Nephron progenitor cell (in vitro differentiated cells): Measurements from ENCODE around the gene C12orf42.

Source experiments
- DNase-seq: peaks from one replicate; pipeline ENCODE4 v3.0.0; 2021
- H3K27ac Mint-ChIP-seq: 2 replicates; pipeline ENCODE4 v1.8.0; 2021; ENCODE audit warnings: mild to moderate bottlenecking, moderate library complexity, mixed read lengths
- H3K27me3 Mint-ChIP-seq: 2 replicates; pipeline ENCODE4 v1.8.0; 2021; ENCODE audit warnings: mild to moderate bottlenecking, low read depth, mixed read lengths; ENCODE audit not compliant: poor library complexity
- H3K36me3 Mint-ChIP-seq: 2 replicates; pipeline ENCODE4 v1.8.0; 2021; ENCODE audit warnings: low read depth, mixed read lengths
- H3K4me1 Mint-ChIP-seq: 2 replicates; pipeline ENCODE4 v1.8.0; 2021; ENCODE audit warnings: mixed read lengths
- H3K4me3 Mint-ChIP-seq: 2 replicates; pipeline ENCODE4 v1.8.0; 2021; ENCODE audit warnings: mild to moderate bottlenecking, moderate library complexity, mixed read lengths
- H3K9me3 Mint-ChIP-seq: 2 replicates; pipeline ENCODE4 v1.8.0; 2021; ENCODE audit warnings: mild to moderate bottlenecking, moderate library complexity, mixed read lengths
- CTCF ChIP-seq: fragments of 200-600 bp; sonication (generic); IDR thresholded peaks from 2 replicates; pipeline ENCODE4 v1.5.0; 2021; ENCODE audit warnings: antibody characterized with exemption

Gene C12orf42

GRCh38 chr12:103495469-103496456 lies at the start of gene C12orf42:
Gene C12orf42, minus strand, starts transcription at chr12:103495968. Its CDS starts 17,542 bp downstream, at chr12:103478426.
- Mint-ChIP-seq H3K9me3 (no peaks in the 10 kb centered on the region), H3K4me1 (peaks cover 14% of the 10 kb centered on the region), H3K27me3 (peaks cover 66% of the 10 kb centered on the region), H3K27ac (no peak within 1 kb of the TSS), H3K36me3 (no peaks in the 10 kb centered on the region), H3K4me3 (peak within 1 kb of the TSS; percentile 78)
- TF ChIP-seq CTCF = peak; percentile 50
- DNase-seq = peak; percentile 71

GRCh38 chr12:103542078-103542477 lies 46.3 kb upstream of the C12orf42 start:
- no peak for DNase-seq
- peaks cover 10% of the 10 kb centered on the region for H3K9me3 Mint-ChIP-seq
- H3K27ac Mint-ChIP-seq = no peak overlapping the region
- no peak overlapping the region for H3K4me3 Mint-ChIP-seq
- no peaks in the 10 kb centered on the region for H3K36me3 Mint-ChIP-seq
- no peak for TF ChIP-seq CTCF
- peaks cover 14% of the 10 kb centered on the region for H3K27me3 Mint-ChIP-seq
- H3K4me1 Mint-ChIP-seq = no peaks in the 10 kb centered on the region

- Mint-ChIP-seq H3K27ac (no peak overlapping the region), H3K9me3 (peaks cover 10% of the 10 kb centered on the region), H3K36me3 (no peaks in the 10 kb centered on the region), H3K4me1 (no peaks in the 10 kb centered on the region), H3K27me3 (peaks cover 9% of the 10 kb centered on the region), H3K4me3 (no peak overlapping the region)
- TF ChIP-seq CTCF = no peak
- no peak for DNase-seq
These were observed 44.6 kb upstream of the C12orf42 start for GRCh38 chr12:103540319-103540718.

GRCh38 chr12:103538397-103538796 lies 42.6 kb upstream of the C12orf42 start:
- Mint-ChIP-seq H3K9me3 (no peaks in the 10 kb centered on the region), H3K27ac (peak overlapping the region; percentile 38), H3K4me3 (no peak overlapping the region), H3K36me3 (no peaks in the 10 kb centered on the region), H3K4me1 (no peaks in the 10 kb centered on the region), H3K27me3 (no peaks in the 10 kb centered on the region)
- DNase-seq = no peak
- TF ChIP-seq CTCF = no peak

- H3K4me1 Mint-ChIP-seq = peaks cover 25% of the 10 kb centered on the region
- peaks cover 15% of the 10 kb centered on the region for H3K9me3 Mint-ChIP-seq
- H3K4me3 Mint-ChIP-seq = peak overlapping the region; percentile 52
- no peak overlapping the region for H3K27ac Mint-ChIP-seq
- no peaks in the 10 kb centered on the region for H3K36me3 Mint-ChIP-seq
- peak; percentile 5 for DNase-seq
- H3K27me3 Mint-ChIP-seq = no peaks in the 10 kb centered on the region
- TF ChIP-seq CTCF = no peak
These were observed 34.7 kb upstream of the C12orf42 start for GRCh38 chr12:103530307-103531066.
